ENCODE results near the gene TARBP1. TPM values are rescaled to one million over a fixed set of nuclear protein-coding genes. Genes with fewer than 3 reads are reported as not detected.

The TARBP1 gene
- total and polyA plus RNA-seq, 2 of the 8 experiments (the other 6 are each of a cell fraction or from before 2014, with no cell fraction given): 21.9 to 32.3 TPM

- H3K4ac ChIP-seq (replicated peaks; ENCODE audit: insufficient read length, low read depth, low read length): no peak overlapping the region
- H3K4me3 ChIP-seq (ENCODE audit: extremely low read depth in 1 of 4, insufficient read depth in 2 of 4, low read depth in 3 of 4, low read length in 4 of 4): no peak overlapping the region
- H2BK20ac ChIP-seq (ENCODE audit: low read length): no peak overlapping the region
- 89% methylated on average over 8 of the region's 8 CpGs; no CpG with 5 or more reads in 1 of the 2 experiments for WGBS, 2 experiments (ENCODE audit: extremely low coverage in 1 of 2, insufficient coverage in 1 of 2, insufficient read length in 1 of 2, insufficient replicate concordance in 2 of 2, low coverage in 1 of 2, low lambda C conversion rate in 2 of 2, missing lambda C conversion rate in 1 of 2)
- no peaks in the 10 kb centered on the region for H3K4me1 ChIP-seq (replicated peaks in 1 of 4; ENCODE audit: control insufficient read depth in 3 of 4, insufficient read depth in 4 of 4, low read length in 3 of 4)
- H4K8ac ChIP-seq (ENCODE audit: extremely low read depth, insufficient read depth, low read length): no peak overlapping the region
- H2BK15ac ChIP-seq (ENCODE audit: low read length): no peak overlapping the region
- no peak overlapping the region for H3K4me2 ChIP-seq (ENCODE audit: insufficient read depth in 1 of 2, low read depth in 2 of 2, low read length in 2 of 2)
- H3K79me2 ChIP-seq (ENCODE audit: control insufficient read depth in 1 of 2, insufficient read depth in 2 of 2, low read length in 2 of 2): no peaks in the 10 kb centered on the region
- H3K79me1 ChIP-seq (ENCODE audit: low read depth, low read length): no peaks in the 10 kb centered on the region
- no peak for DNase-seq (ENCODE audit: low read depth in 1 of 2, low spot score in 2 of 2)
- H3K23me2 ChIP-seq (ENCODE audit: low read depth, low read length): no peaks in the 10 kb centered on the region
- CTCF ChIA-PET (ENCODE audit: partially characterized antibody): interaction anchor here (0.5 to 0.7 kb wide), 2 partner anchors 27 to 79 kb away, joined by 3 read pairs; no protein-coding TSS in a partner anchor
- H4K20me1 ChIP-seq (replicated peaks in 1 of 2; ENCODE audit: control insufficient read depth in 1 of 2, insufficient read depth in 2 of 2, low read length in 2 of 2): no peaks in the 10 kb centered on the region
- no peak overlapping the region for H4K91ac ChIP-seq (replicated peaks; ENCODE audit: insufficient read length, low read length)
- no peak overlapping the region for H2BK120ac ChIP-seq (replicated peaks; ENCODE audit: low read depth, low read length)
- no peak overlapping the region for H2BK12ac ChIP-seq (ENCODE audit: low read depth, low read length)
- no peak overlapping the region for H3K27ac ChIP-seq (ENCODE audit: low read depth, low read length)
- H3K56ac ChIP-seq (replicated peaks; ENCODE audit: insufficient read length, low read depth, low read length): no peak overlapping the region
- no peak overlapping the region for H2BK5ac ChIP-seq (ENCODE audit: low read depth, low read length)
- H4K5ac ChIP-seq (ENCODE audit: insufficient read length, low read depth, low read length): no peak overlapping the region
- no peak overlapping the region for H3K14ac ChIP-seq (ENCODE audit: insufficient read length)
- H2AFZ ChIP-seq (ENCODE audit: low read length): no peak overlapping the region
- POLR2A ChIA-PET (ENCODE audit: partially characterized antibody): no interaction called here
- peaks cover 2 to 10% (median 7%) of the 10 kb centered on the region in 4 experiments; a peak in 6 of 8 replicates for H3K36me3 ChIP-seq (ENCODE audit: control insufficient read depth in 2 of 4, insufficient read depth in 4 of 4, low read length in 3 of 4)
- H3K27me3 ChIP-seq (replicated peaks in 1 of 4; ENCODE audit: control insufficient read depth in 3 of 4, extremely low read depth in 1 of 4, insufficient read depth in 3 of 4, low read length in 3 of 4): no peaks in the 10 kb centered on the region
- no peak overlapping the region for H2AK5ac ChIP-seq (ENCODE audit: low read depth, low read length)
- H3K18ac ChIP-seq (ENCODE audit: extremely low read depth, low read length): no peak overlapping the region
- no peaks in the 10 kb centered on the region for H3K9me3 ChIP-seq (ENCODE audit: insufficient read depth in 2 of 2, low read depth in 1 of 2, low read length in 1 of 2)
- no peak overlapping the region for H3K23ac ChIP-seq (ENCODE audit: insufficient read length)
- FAIRE-seq: no peak
- H3K9ac ChIP-seq (replicated peaks in 1 of 4; ENCODE audit: extremely low read depth in 1 of 4, low read depth in 3 of 4, low read length in 3 of 4): no peak overlapping the region
- TF ChIP-seq TBP (IDR thresholded peaks at IDR 0.05; ENCODE audit: low read depth, low read length) (no peak), CHD1 (IDR thresholded peaks at IDR 0.05; ENCODE audit: low read depth, low read length) (no peak), SP4 (IDR thresholded peaks at IDR 0.05; ENCODE audit: low read length) (no peak), YY1 (IDR thresholded peaks at IDR 0.05; ENCODE audit: low read depth, low read length) (no peak), EZH2 (IDR thresholded peaks at IDR 0.05; ENCODE audit: low read depth, low read length, severe bottlenecking) (no peak), EGR1 (IDR thresholded peaks at IDR 0.05; ENCODE audit: borderline replicate concordance, low read depth, low read length) (no peak), SRF (IDR thresholded peaks at IDR 0.05; ENCODE audit: low read depth, low read length) (no peak), GTF2F1 (IDR thresholded peaks at IDR 0.05; ENCODE audit: borderline replicate concordance, low read depth, low read length) (no peak), TAF7 (optimal IDR thresholded peaks at IDR 0.05; ENCODE audit: borderline replicate concordance, low read depth, low read length) (no peak), KDM1A (IDR thresholded peaks at IDR 0.05; ENCODE audit: borderline replicate concordance, low read length) (no peak), NANOG (IDR thresholded peaks at IDR 0.05; ENCODE audit: insufficient read depth, low read depth, low read length, poor library complexity, severe bottlenecking) (no peak)
- TF ChIP-seq, protein P1, sequence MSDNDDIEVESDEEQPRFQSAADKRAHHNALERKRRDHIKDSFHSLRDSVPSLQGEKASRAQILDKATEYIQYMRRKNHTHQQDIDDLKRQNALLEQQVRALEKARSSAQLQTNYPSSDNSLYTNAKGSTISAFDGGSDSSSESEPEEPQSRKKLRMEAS (IDR thresholded peaks at IDR 0.05): no peak
Observed at GRCh38 chr1:234396092-234396491, 82.9 kb downstream of the TARBP1 start.
